Measurements from ENCODE around the gene ABCA2.

The ABCA2 gene

GRCh38 chr9:136957901-136958300, 70.1 kb downstream of the ABCA2 start:
- H3K4me3 ChIP-seq (ENCODE audit: low read depth, low read length): no peak overlapping the region
- no peaks in the 10 kb centered on the region for H3K4me1 ChIP-seq (ENCODE audit: control insufficient read depth, insufficient read depth, low read length)
- H3K27me3 ChIP-seq (ENCODE audit: control insufficient read depth, insufficient read depth, low read length): no peaks in the 10 kb centered on the region
- H3K9me3 ChIP-seq (ENCODE audit: control insufficient read depth, insufficient read depth, low read depth, low read length): no peaks in the 10 kb centered on the region
- no peaks in the 10 kb centered on the region for H3K36me3 ChIP-seq (ENCODE audit: control insufficient read depth, insufficient read depth, low read length)
- no peak overlapping the region for H3K9ac ChIP-seq (ENCODE audit: low read length)
- H3K27ac ChIP-seq (ENCODE audit: low read depth, low read length): no peak overlapping the region

- Histone ChIP-seq H3K9me3 (ENCODE audit: control insufficient read depth, insufficient read depth, low read depth, low read length) (no peaks in the 10 kb centered on the region), H3K9ac (ENCODE audit: low read length) (no peak overlapping the region), H3K36me3 (ENCODE audit: control insufficient read depth, insufficient read depth, low read length) (no peaks in the 10 kb centered on the region), H3K27ac (ENCODE audit: low read depth, low read length) (no peak overlapping the region), H3K4me1 (ENCODE audit: control insufficient read depth, insufficient read depth, low read length) (no peaks in the 10 kb centered on the region), H3K4me3 (ENCODE audit: low read depth, low read length) (no peak overlapping the region), H3K27me3 (ENCODE audit: control insufficient read depth, insufficient read depth, low read length) (no peaks in the 10 kb centered on the region)
Observed at GRCh38 chr9:136957461-136957860, 70.6 kb downstream of the ABCA2 start.

Data from HUES6 (cell line).